ENCODE data around the gene UPK3B.
"Not testable (repeated sequence)": the region's sequence is repeated elsewhere in the genome, so short reads cannot be mapped to it uniquely, and the experiment has no call there.

The UPK3B gene

GRCh38 chr7:76492139-76492538, 18.2 kb upstream of the UPK3B start:
- DNase-seq = not testable (repeated sequence)

GRCh38 chr7:76495717-76496116, 14.6 kb upstream of the UPK3B start:
- not testable (repeated sequence) for DNase-seq

GRCh38 chr7:76497918-76498582, 12.3 kb upstream of the UPK3B start:
- DNase-seq = not testable (repeated sequence)

GRCh38 chr7:76498583-76499200, 11.7 kb upstream of the UPK3B start:
- not testable (repeated sequence) for DNase-seq

GRCh38 chr7:76499201-76499923, 11.0 kb upstream of the UPK3B start:
- DNase-seq = not testable (repeated sequence)

GRCh38 chr7:76499924-76500241, 10.5 kb upstream of the UPK3B start:
- not testable (repeated sequence) for DNase-seq

GRCh38 chr7:76502224-76502623, 8.1 kb upstream of the UPK3B start:
- not testable (repeated sequence) for DNase-seq

GRCh38 chr7:76502836-76503235, 7.5 kb upstream of the UPK3B start:
- DNase-seq = not testable (repeated sequence)

GRCh38 chr7:76503244-76503643, 7.1 kb upstream of the UPK3B start:
- DNase-seq = not testable (repeated sequence)

- not testable (repeated sequence) for DNase-seq
Measured at GRCh38 chr7:76504351-76505167, 5.8 kb upstream of the UPK3B start.

GRCh38 chr7:76505168-76506080, 4.9 kb upstream of the UPK3B start:
- no peak for DNase-seq

- no peak for DNase-seq
Measured at GRCh38 chr7:76506081-76506440, 4.3 kb upstream of the UPK3B start.

GRCh38 chr7:76506643-76507042, 3.7 kb upstream of the UPK3B start:
- not testable (repeated sequence) for DNase-seq

- no peak for DNase-seq
Measured at GRCh38 chr7:76507723-76508406, 2.5 kb upstream of the UPK3B start.

- DNase-seq = not testable (repeated sequence)
Measured at GRCh38 chr7:76511200-76511910, 1.0 kb downstream of the UPK3B start.

- DNase-seq = not testable (repeated sequence)
Measured at GRCh38 chr7:76511911-76512885, 1.8 kb downstream of the UPK3B start.

GRCh38 chr7:76512941-76513816, 2.8 kb downstream of the UPK3B start:
- no peak for DNase-seq
